HepG2 (cell line): Measurements from ENCODE around the gene KRTAP3-2. TPM values are rescaled to one million over a fixed set of nuclear protein-coding genes. Genes with fewer than 3 reads are reported as not detected.
"Not testable (repeated sequence)": the region's sequence is repeated elsewhere in the genome, so short reads cannot be mapped to it uniquely, and the experiment has no call there.

Experiments
- ATAC-seq: fragments of 200-7000 bp; cut with Tn5 transposase; 3 replicates; pipeline ENCODE4 v1.9.1; 2020; ENCODE audit warnings: mild to moderate bottlenecking, moderate library complexity
- BruUV-seq: library from RNA; stranded (reverse); fragments of 400-500 nt; replicated peaks from 2 replicates; lab custom pipeline; 2021; lab: Mats Ljungman, UMichigan
- CTCF ChIA-PET: fragments of 300-600 bp; formaldehyde crosslinking; extraction: SDS; loops from one replicate; lab custom pipeline; 2021; ENCODE audit warnings: low total read pairs, inconsistent platforms, low intra/inter-chr PET ratio; lab: Yijun Ruan, JAX
- POLR2A ChIA-PET: fragments of 350-600 bp; sonication (Branson Sonifier 250); formaldehyde crosslinking; loops from one replicate; lab custom pipeline; 2020; ENCODE audit warnings: antibody characterized with exemption, inconsistent platforms; lab: Yijun Ruan, JAX
- DNase-seq: peaks from one replicate; pipeline ENCODE4 v3.0.0-alpha.2; 2015; ENCODE audit warnings: low spot score
- FAIRE-seq: peaks from 3 replicates; lab custom pipeline; 2011; peaks lifted over from hg19 to GRCh38; lab: Jason Lieb, UNC
- H2AFZ ChIP-seq: one replicate; pipeline ENCODE4 v1.6.1; 2011; ENCODE audit warnings: low read length, inconsistent platforms
- H3K27ac ChIP-seq: fragments of 300-600 bp; 3 replicates; pipeline ENCODE4 v1.8.0; 2011; ENCODE audit warnings: mixed run types, mild to moderate bottlenecking, mixed read lengths, low read length, inconsistent platforms; ENCODE audit not compliant: insufficient read depth; ENCODE audit errors: extremely low read length
- H3K27me3 ChIP-seq, 2 experiments: fragments of 200-600 bp in 1 of 2; 2 replicates in 1 of 2; 3 replicates in 1 of 2; pipeline versions ENCODE4 v1.6.0 to v1.8.0; 2011; ENCODE audit warnings: low read length in 2 of 2, mild to moderate bottlenecking in 2 of 2, moderate library complexity in 2 of 2, inconsistent platforms in 1 of 2; ENCODE audit not compliant: insufficient read depth in 2 of 2, control insufficient read depth in 1 of 2
- H3K36me3 ChIP-seq, 2 experiments: fragments of 200-600 bp in 1 of 2; replicated peaks in 1 of 2; 2 replicates in 1 of 2; 3 replicates in 1 of 2; pipeline versions ENCODE4 v1.5.1 to v1.8.0; 2011; ENCODE audit warnings: low read length in 2 of 2, inconsistent platforms in 1 of 2; ENCODE audit not compliant: insufficient read depth in 2 of 2, control insufficient read depth in 1 of 2
- H3K4me1 ChIP-seq: 2 replicates; pipeline ENCODE4 v1.5.1; 2012; ENCODE audit warnings: low read length, inconsistent platforms; ENCODE audit not compliant: insufficient read depth
- H3K4me2 ChIP-seq: 2 replicates; pipeline ENCODE4 v1.6.0; 2011; ENCODE audit warnings: low read depth, low read length, inconsistent platforms
- H3K4me3 ChIP-seq, 3 experiments: fragments of 200-600 bp in 1 of 3; sonication (generic), shearing (Covaris generic) in 1 of 3; replicated peaks in 1 of 3; 2 replicates each; pipeline ENCODE4 v1.5.1; 2011 to 2016; ENCODE audit warnings: low read length in 3 of 3, inconsistent platforms in 2 of 3, low read depth in 2 of 3, mild to moderate bottlenecking in 2 of 3, control low read depth in 1 of 3, mixed read lengths in 1 of 3; ENCODE audit not compliant: insufficient read depth in 1 of 3
- H3K79me2 ChIP-seq: one replicate; pipeline ENCODE4 v1.6.1; 2011; ENCODE audit warnings: low read length, inconsistent platforms; ENCODE audit not compliant: insufficient read depth
- H3K9ac ChIP-seq: 2 replicates; pipeline ENCODE4 v1.6.0; 2011; ENCODE audit warnings: mild to moderate bottlenecking, low read depth, low read length, inconsistent platforms; ENCODE audit not compliant: insufficient read depth
- H3K9me3 ChIP-seq: 2 replicates; pipeline ENCODE4 v1.5.1; 2012; ENCODE audit warnings: mild to moderate bottlenecking, low read length
- H4K20me1 ChIP-seq: 2 replicates; pipeline ENCODE4 v1.6.0; 2011; ENCODE audit warnings: inconsistent platforms, mild to moderate bottlenecking, low read length, moderate library complexity; ENCODE audit not compliant: insufficient read depth
- TSC22D2 ChIP-seq: sonication (generic); formaldehyde crosslinking; IDR thresholded peaks from 2 replicates; pipeline ENCODE4 v1.5.1; 2020; ENCODE audit warnings: missing genetic modification reagents, mild to moderate bottlenecking, borderline replicate concordance
- ZNF768 ChIP-seq: sonication (generic); formaldehyde crosslinking; IDR thresholded peaks from 2 replicates; pipeline ENCODE4 v1.4.0; 2020; ENCODE audit warnings: missing genetic modification reagents
- WGBS: methylation state at CpG from one replicate; pipeline ENCODE4 v1.1.6; 2017; ENCODE audit warnings: low lambda C conversion rate; 5-methylcytosine and 5-hydroxymethylcytosine counted together
- in situ Hi-C: cut with HindIII; loops from 2 replicates; pipeline ENCODE4 v1.10.0; 2017; ENCODE audit warnings: low pct_unique_long_range_greater_than_20kb; ENCODE audit not compliant: extremely low pct_ligation_motif_present
- intact Hi-C: fragments of 100-400 bp; cut with micrococcal nuclease; formaldehyde crosslinking; loops from one replicate; pipeline ENCODE4 v1.10.0; 2022; ENCODE audit not compliant: unreplicated experiment
- polyA plus RNA-seq, 8 experiments: library from polyadenylated mRNA; depleted of rRNA in 3 of 8; stranded (reverse) in 7 of 8; unstranded in 1 of 8; fragments of >200 nt; fragmentation: Illumina TruSeq in 4 of 8; extraction: Trizol in 4 of 8; gene quantifications; 2 replicates each; pipeline versions ENCODE4 v1.2.1 to v1.2.3, GENCODE V29; 2011 to 2016; ENCODE audit warnings: low read depth in 4 of 8, missing spikeins in 1 of 8, mixed read lengths in 1 of 8; ENCODE audit not compliant: insufficient read depth in 1 of 8
- total RNA-seq, 5 experiments: library from RNA; depleted of rRNA; stranded (reverse); fragments of >200 nt; fragmentation: Illumina TruSeq; extraction: Trizol; gene quantifications; 2 replicates each; pipeline ENCODE4 v1.2.3, GENCODE V29; 2016; ENCODE audit warnings: low read depth in 1 of 5

The KRTAP3-2 gene
- total and polyA plus RNA-seq, 2 of the 13 experiments (the other 11 are each of a cell fraction or from before 2014, with no cell fraction given), result not detected

DNA sequence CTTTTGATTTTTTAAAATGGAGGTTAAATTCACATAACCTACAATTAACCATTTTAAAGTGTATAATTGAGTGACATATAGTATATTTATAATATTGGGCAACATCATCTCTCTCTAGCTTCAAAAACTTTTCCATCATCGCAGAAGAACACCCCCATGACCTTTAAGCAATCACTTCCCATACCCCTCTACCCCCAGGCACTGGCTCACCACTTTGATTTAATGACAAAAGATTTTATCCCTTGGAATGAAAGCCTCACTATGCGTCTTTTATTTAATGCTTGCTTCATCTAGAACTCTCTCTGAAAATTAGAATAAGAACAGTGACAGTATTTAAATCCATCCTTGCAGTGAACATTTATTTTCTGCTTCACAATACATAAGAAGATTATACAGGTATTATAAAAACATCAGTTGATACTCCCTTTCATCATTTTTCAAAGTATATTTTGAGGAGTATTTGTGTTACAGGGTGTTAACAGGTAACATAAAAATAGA lies 38.2 kb upstream of the KRTAP3-2 start:
- BruUV-seq, result no TSS peak
- CTCF ChIA-PET, result no interaction called here
- H3K4me2 ChIP-seq, result no peak overlapping the region
- no peaks in the 10 kb centered on the region for H4K20me1 ChIP-seq
- in situ Hi-C loops (no loop called here), intact Hi-C loops (no loop called here)
- TF ChIP-seq TSC22D2, result no peak
- H3K79me2 ChIP-seq, result no peaks in the 10 kb centered on the region
- POLR2A ChIA-PET, result no interaction called here
- H3K4me3 ChIP-seq, result no peak overlapping the region
- no peak overlapping the region for H3K27ac ChIP-seq
- H3K9ac ChIP-seq, result no peak overlapping the region
- no peak for DNase-seq
- WGBS, result 65% methylated on average over 2 of the region's 2 CpGs
- no peaks in the 10 kb centered on the region for H3K4me1 ChIP-seq
- no peak for ATAC-seq
- no peaks in the 10 kb centered on the region for H3K27me3 ChIP-seq
- no peaks in the 10 kb centered on the region for H3K36me3 ChIP-seq
- no peak for FAIRE-seq
- no peak overlapping the region for H2AFZ ChIP-seq
- peaks cover 3% of the 10 kb centered on the region for H3K9me3 ChIP-seq

DNA sequence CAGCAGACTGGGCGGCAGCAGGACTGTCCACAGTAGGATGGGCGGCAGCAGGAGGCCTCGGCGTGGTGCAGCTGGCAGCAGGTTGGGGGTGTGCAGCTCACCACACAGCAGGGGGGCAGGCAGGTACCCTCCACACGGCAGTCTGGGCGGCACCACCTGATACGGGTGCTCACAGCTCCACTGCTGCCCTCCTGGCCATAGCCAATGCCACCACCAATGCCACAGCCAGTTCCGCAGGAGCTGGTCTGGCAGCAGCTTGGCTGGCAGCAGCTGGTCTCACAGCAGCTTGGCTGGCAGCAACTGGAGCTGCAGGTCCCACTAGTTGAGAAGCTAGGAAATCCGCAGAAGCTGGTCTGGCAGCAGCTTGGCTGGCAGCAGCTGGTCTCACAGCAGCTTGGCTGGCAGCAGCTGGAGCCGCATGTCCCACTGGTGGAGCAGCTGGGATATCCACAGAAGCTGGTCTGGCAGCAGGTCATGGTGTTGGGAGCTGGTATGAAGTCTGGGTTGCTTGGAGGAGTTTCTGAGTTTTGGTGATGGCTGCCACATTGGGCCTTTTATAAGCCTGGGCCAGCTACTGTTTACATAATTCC lies 34.7 kb upstream of the KRTAP3-2 start, which contains the start of gene KRTAP1-3:
Gene KRTAP1-3 (minus strand): TSS at position 529 of the 590 bp plus-strand sequence. CDS start 53 bp downstream, at position 476.
- H3K27me3 ChIP-seq, H3K27ac ChIP-seq, H3K9me3 ChIP-seq, H3K9ac ChIP-seq, DNase-seq, POLR2A ChIA-PET, H3K36me3 ChIP-seq, H2AFZ ChIP-seq, H3K79me2 ChIP-seq, H3K4me1 ChIP-seq, H3K4me2 ChIP-seq, in situ Hi-C loops, intact Hi-C loops, H4K20me1 ChIP-seq, H3K4me3 ChIP-seq, CTCF ChIA-PET, BruUV-seq, ATAC-seq, FAIRE-seq: not testable (repeated sequence)
- WGBS, result 72% methylated on average over 9 of the region's 10 CpGs
- TF ChIP-seq ZNF768 (CRISPR knock-in tag), result peak; percentile 12; the same call in 1 of the 2 replicates
